Glutamatergic neuron (in vitro differentiated cells): ENCODE results near the gene ASCC2. TPM values are rescaled to one million over a fixed set of nuclear protein-coding genes. Genes with fewer than 3 reads are reported as not detected.

Experiments used
- DNase-seq: peaks from one replicate; pipeline ENCODE4 v3.0.0; 2022
- H3K27ac Mint-ChIP-seq: one replicate; pipeline ENCODE4 v1.8.0; 2020; ENCODE audit warnings: mild to moderate bottlenecking, mixed read lengths, inconsistent platforms; ENCODE audit not compliant: unreplicated experiment
- H3K27me3 Mint-ChIP-seq: one replicate; pipeline ENCODE4 v1.8.0; 2020; ENCODE audit warnings: mild to moderate bottlenecking, moderate library complexity, mixed read lengths, inconsistent platforms; ENCODE audit not compliant: unreplicated experiment
- H3K36me3 Mint-ChIP-seq: one replicate; pipeline ENCODE4 v1.8.0; 2020; ENCODE audit warnings: mild to moderate bottlenecking, mixed read lengths, inconsistent platforms; ENCODE audit not compliant: unreplicated experiment
- H3K4me1 Mint-ChIP-seq: one replicate; pipeline ENCODE4 v1.8.0; 2020; ENCODE audit warnings: mild to moderate bottlenecking, low read depth, mixed read lengths, inconsistent platforms; ENCODE audit not compliant: unreplicated experiment
- H3K4me3 Mint-ChIP-seq: one replicate; pipeline ENCODE4 v1.8.0; 2020; ENCODE audit warnings: mild to moderate bottlenecking, mixed read lengths, inconsistent platforms; ENCODE audit not compliant: unreplicated experiment
- H3K9me3 Mint-ChIP-seq: one replicate; pipeline ENCODE4 v1.8.0; 2020; ENCODE audit warnings: mild to moderate bottlenecking, moderate library complexity, mixed read lengths, inconsistent platforms; ENCODE audit not compliant: unreplicated experiment
- total RNA-seq: library from RNA; stranded (reverse); fragmentation: NEBNext Ultra II Directional; extraction: Animal tissue kit (Norgen Biotek cat#: 25700); gene quantifications from one replicate; pipeline ENCODE4 v1.2.1, GENCODE V29; 2021; ENCODE audit not compliant: unreplicated experiment
- TF ChIP-seq, protein P1 (sequence below): fragments of 200-600 bp; sonication (generic); IDR thresholded peaks from one replicate; pipeline ENCODE4 v1.5.0; 2021; ENCODE audit not compliant: partially characterized antibody, unreplicated experiment

ASCC2 gene
- total RNA-seq, 1 donor from 2014 or later: 67.8 TPM

DNA sequence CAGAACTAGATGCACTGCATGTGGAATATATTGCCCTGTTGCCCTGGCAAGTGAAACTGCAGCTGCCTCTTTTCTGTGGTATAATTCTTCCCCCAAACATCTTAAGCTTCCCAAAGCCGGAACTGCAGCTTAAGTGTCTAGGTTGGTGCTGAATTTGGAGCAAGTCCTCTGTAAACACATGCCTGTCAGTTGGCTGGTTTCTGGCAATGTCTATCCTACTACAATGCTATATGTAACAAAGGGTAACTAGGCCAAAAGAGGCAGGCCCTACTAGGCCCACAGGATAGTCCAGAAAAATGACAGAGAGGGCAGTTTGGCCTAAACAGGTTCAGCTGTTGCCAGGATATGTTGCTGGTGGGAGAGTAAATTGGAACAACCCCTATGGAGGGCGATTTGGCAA, 27.9 kb downstream of the ASCC2 start:
- peaks cover 5% of the 10 kb centered on the region for H3K9me3 Mint-ChIP-seq
- H3K4me1 Mint-ChIP-seq: peaks cover 11% of the 10 kb centered on the region
- H3K36me3 Mint-ChIP-seq: peaks cover 10% of the 10 kb centered on the region
- H3K4me3 Mint-ChIP-seq: no peak overlapping the region
- H3K27ac Mint-ChIP-seq: no peak overlapping the region
- H3K27me3 Mint-ChIP-seq: peaks cover 4% of the 10 kb centered on the region
- DNase-seq: no peak
- TF ChIP-seq, protein P1, sequence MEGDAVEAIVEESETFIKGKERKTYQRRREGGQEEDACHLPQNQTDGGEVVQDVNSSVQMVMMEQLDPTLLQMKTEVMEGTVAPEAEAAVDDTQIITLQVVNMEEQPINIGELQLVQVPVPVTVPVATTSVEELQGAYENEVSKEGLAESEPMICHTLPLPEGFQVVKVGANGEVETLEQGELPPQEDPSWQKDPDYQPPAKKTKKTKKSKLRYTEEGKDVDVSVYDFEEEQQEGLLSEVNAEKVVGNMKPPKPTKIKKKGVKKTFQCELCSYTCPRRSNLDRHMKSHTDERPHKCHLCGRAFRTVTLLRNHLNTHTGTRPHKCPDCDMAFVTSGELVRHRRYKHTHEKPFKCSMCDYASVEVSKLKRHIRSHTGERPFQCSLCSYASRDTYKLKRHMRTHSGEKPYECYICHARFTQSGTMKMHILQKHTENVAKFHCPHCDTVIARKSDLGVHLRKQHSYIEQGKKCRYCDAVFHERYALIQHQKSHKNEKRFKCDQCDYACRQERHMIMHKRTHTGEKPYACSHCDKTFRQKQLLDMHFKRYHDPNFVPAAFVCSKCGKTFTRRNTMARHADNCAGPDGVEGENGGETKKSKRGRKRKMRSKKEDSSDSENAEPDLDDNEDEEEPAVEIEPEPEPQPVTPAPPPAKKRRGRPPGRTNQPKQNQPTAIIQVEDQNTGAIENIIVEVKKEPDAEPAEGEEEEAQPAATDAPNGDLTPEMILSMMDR: no peak

DNA sequence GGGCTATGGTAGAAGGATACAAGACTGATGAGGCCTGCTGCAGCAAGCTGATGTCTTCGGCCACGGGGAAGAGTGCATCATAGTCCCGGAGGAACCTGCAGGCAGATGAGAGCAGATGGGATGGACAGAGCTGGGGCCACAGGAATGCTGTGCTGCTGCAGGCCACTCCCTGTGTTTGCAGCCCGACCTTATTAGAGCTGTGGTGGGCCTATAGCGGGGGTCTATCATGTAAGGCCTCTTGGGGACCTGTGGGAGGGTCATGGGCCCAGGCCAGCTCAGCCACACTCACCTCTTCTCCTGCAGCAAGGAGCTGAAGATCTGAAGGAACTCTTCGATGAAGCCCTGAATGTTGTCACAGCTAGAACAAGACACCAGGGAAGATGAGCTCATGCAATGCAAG, 31.9 kb downstream of the ASCC2 start:
- H3K9me3 Mint-ChIP-seq: peaks cover 5% of the 10 kb centered on the region

DNA sequence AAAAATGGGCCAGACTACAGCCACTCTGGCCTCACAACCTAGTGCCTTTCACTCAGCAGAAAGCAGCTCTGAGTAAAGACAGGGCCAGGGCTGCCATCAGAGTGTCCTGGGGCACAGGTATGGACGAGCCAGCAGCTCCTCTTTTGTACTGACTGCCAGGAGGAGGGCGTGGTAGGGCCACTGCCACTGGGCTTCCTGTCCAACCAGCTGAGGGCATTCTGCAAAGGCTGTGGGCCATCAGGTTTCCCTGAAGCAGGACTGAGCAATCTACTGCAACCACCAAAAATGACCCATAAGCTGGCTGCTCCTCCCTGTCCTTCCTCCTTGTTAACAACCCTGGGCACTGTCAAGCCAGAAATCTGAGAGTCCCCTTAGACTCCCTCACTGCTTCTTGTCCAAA, 33.1 kb downstream of the ASCC2 start:
- no peak overlapping the region for H3K27ac Mint-ChIP-seq
- TF ChIP-seq, protein P1: no peak
- H3K4me1 Mint-ChIP-seq: peaks cover 11% of the 10 kb centered on the region
- no peak for DNase-seq
- peaks cover 5% of the 10 kb centered on the region for H3K9me3 Mint-ChIP-seq
- peaks cover 11% of the 10 kb centered on the region for H3K36me3 Mint-ChIP-seq
- peaks cover 2% of the 10 kb centered on the region for H3K27me3 Mint-ChIP-seq
- H3K4me3 Mint-ChIP-seq: no peak overlapping the region

More for the DNA sequence above, 31.9 kb downstream of the ASCC2 start:
- TF ChIP-seq, protein P1: no peak
- Mint-ChIP-seq H3K27ac (peak overlapping the region; percentile 13), H3K4me1 (peaks cover 11% of the 10 kb centered on the region), H3K4me3 (peak overlapping the region; percentile 41), H3K36me3 (peaks cover 11% of the 10 kb centered on the region), H3K27me3 (peaks cover 2% of the 10 kb centered on the region)
- peak; percentile 38 for DNase-seq

DNA sequence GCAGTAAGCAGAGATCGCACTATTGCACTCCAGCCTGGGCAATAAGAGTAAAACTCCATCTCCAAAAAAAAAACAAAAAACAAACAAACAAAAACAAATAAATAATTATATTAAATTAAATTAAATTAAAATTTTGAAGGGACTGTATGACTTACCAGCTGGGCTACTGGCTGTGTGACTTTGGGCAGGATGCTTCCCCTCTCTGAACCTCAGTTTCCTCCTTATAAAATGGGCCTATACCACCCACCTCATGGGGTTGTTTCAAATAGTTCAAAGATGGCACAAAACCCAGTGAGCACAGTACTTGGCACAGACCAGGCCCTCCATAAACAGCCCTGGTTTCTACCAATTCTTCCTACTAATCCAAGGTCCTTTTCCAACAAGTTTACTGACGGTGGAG, 34.9 kb downstream of the ASCC2 start:
- DNase-seq: no peak
- Mint-ChIP-seq H3K4me1 (peaks cover 15% of the 10 kb centered on the region), H3K36me3 (peaks cover 11% of the 10 kb centered on the region), H3K4me3 (no peak overlapping the region), H3K9me3 (peaks cover 5% of the 10 kb centered on the region), H3K27ac (no peak overlapping the region), H3K27me3 (peaks cover 2% of the 10 kb centered on the region)
- TF ChIP-seq, protein P1: no peak

DNA sequence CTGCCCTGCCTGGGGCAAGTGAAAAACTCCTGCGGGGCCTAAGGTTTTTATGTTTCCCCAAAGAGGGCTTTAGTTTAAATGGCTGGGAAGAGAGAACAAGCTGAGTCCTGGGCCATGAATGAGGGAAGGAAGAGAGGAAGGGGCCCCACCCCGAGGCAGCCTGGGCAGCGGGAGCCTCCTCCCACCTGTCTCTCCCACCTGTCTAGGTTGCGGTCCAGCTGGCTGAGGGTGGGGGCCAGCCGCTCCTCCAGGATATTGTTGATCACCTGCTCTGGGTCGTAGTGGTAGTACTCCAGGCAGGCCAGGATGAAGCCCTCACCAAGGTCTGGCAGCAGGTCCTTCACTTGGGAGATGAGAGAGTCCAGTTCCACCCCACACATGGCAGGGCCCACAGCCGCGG, 36.3 kb downstream of the ASCC2 start:
- H3K27me3 Mint-ChIP-seq: peaks cover 2% of the 10 kb centered on the region
- H3K9me3 Mint-ChIP-seq: peaks cover 5% of the 10 kb centered on the region
- no peak for DNase-seq
- H3K27ac Mint-ChIP-seq: no peak overlapping the region
- H3K4me3 Mint-ChIP-seq: no peak overlapping the region
- H3K4me1 Mint-ChIP-seq: peaks cover 15% of the 10 kb centered on the region
- peaks cover 11% of the 10 kb centered on the region for H3K36me3 Mint-ChIP-seq
- TF ChIP-seq, protein P1: no peak
